Spleen (tissue), 7 donors: ENCODE results near the gene SPRR2B.

Source experiments
- POLR2AphosphoS5 ChIP-seq, 3 donors: sonication (generic); formaldehyde crosslinking; IDR thresholded peaks; one replicate each; pipeline ENCODE4 v1.5.1; 2017; ENCODE audit warnings: antibody characterized with exemption in 3 of 3
- TF ChIP-seq, protein P1 (sequence below), 11 experiments: fragments of 200-600 bp in 7 of 11; fragments of 450-650 bp in 4 of 11; sonication (generic) in 4 of 11; IDR thresholded peaks in 8 of 11; conservative IDR thresholded peaks in 3 of 11; 1 replicate in 7 of 11; 2 replicates in 4 of 11; pipeline versions ENCODE4 v1.4.0 to v1.8.0; 2016 to 2021; ENCODE audit warnings: antibody characterized with exemption in 11 of 11, inconsistent platforms in 4 of 11, mild to moderate bottlenecking in 1 of 11
- donor health status: DM: no; HTN: no; CAD: no; lungs with moderate emphysema.
- donor health status: DM: no; HTN: no; CAD: no.
- donor health status: DM: no; HTN: no; CAD: no.

DNA sequence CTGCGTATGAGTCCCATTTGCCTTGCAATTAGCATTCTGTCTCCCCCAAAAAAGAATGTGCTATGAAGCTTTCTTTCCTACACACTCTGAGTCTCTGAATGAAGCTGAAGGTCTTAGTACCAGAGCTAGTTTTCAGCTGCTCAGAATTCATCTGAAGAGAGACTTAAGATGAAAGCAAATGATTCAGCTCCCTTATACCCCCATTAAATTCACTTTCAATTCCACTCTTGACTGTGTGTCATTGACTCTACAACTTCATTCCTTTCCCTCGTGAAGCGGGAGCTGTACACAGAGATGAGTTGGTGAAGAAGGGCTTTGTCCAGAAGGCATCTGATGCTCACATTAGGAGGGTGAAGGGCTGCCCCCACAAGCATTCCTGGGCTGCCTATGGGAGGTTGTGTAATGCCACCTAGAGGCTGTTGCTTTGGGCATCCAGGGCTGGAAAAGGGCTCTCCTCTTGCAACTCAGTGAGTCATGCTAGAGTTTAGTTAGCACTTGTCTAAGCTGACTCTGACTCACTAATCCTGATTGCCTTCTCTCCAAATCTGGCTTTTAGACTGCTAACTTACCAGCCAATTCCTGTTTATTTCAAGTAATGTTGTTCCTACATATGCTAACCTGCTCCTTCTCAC lies 38.6 kb downstream of the SPRR2B start:
- TF ChIP-seq, protein P1, sequence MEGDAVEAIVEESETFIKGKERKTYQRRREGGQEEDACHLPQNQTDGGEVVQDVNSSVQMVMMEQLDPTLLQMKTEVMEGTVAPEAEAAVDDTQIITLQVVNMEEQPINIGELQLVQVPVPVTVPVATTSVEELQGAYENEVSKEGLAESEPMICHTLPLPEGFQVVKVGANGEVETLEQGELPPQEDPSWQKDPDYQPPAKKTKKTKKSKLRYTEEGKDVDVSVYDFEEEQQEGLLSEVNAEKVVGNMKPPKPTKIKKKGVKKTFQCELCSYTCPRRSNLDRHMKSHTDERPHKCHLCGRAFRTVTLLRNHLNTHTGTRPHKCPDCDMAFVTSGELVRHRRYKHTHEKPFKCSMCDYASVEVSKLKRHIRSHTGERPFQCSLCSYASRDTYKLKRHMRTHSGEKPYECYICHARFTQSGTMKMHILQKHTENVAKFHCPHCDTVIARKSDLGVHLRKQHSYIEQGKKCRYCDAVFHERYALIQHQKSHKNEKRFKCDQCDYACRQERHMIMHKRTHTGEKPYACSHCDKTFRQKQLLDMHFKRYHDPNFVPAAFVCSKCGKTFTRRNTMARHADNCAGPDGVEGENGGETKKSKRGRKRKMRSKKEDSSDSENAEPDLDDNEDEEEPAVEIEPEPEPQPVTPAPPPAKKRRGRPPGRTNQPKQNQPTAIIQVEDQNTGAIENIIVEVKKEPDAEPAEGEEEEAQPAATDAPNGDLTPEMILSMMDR (IDR thresholded peaks at IDR 0.05 in 8 of 11, conservative IDR thresholded peaks at IDR 0.05 in 3 of 11): no peak
- TF ChIP-seq POLR2AphosphoS5 (IDR thresholded peaks at IDR 0.05): no peak
